Mucosa of descending colon (tissue), 3 donors: Measurements from ENCODE around the gene OSBPL5. TPM values are rescaled to one million over a fixed set of nuclear protein-coding genes. Genes with fewer than 3 reads are reported as not detected.

ENCODE experiments used
- ATAC-seq: fragments of 200-7000 bp; cut with Tn5 transposase; one replicate; pipeline ENCODE4 v1.9.1; 2020; ENCODE audit warnings: mild to moderate bottlenecking, moderate library complexity
- DNase-seq, 3 donors: peaks; one replicate each; pipeline ENCODE4 v3.0.0-alpha.2; 2020
- H3K36me3 ChIP-seq: fragments of 200-600 bp; one replicate; pipeline ENCODE4 v1.8.0; 2021; ENCODE audit warnings: low read depth, mild to moderate bottlenecking
- H3K4me1 ChIP-seq: fragments of 200-600 bp; one replicate; pipeline ENCODE4 v1.8.0; 2021; ENCODE audit warnings: low read depth, mild to moderate bottlenecking
- H3K4me3 ChIP-seq: fragments of 200-600 bp; one replicate; pipeline ENCODE4 v1.8.0; 2021; ENCODE audit warnings: mild to moderate bottlenecking
- H3K9me3 ChIP-seq: fragments of 200-600 bp; one replicate; pipeline ENCODE4 v1.8.0; 2021; ENCODE audit warnings: mild to moderate bottlenecking
- intact Hi-C, 2 donors: fragments of 100-400 bp; cut with DNase I in 1 of 2; cut with micrococcal nuclease in 1 of 2; formaldehyde crosslinking; loops; one replicate each; pipeline versions ENCODE4 v1.11.0 to v1.11.1; 2022; cut with DNase I, micrococcal nuclease
- total RNA-seq, 3 donors: library from RNA; stranded (reverse); fragmentation: NEBNext Ultra II Directional in 2 of 3; extraction: Animal tissue kit (Norgen Biotek cat#: 25700) in 2 of 3; gene quantifications; one replicate each; pipeline versions ENCODE4 v1.2.1 to v1.2.4, GENCODE V29; 2021 to 2023
- TF ChIP-seq, protein P1 (sequence below): fragments of 200-600 bp; IDR thresholded peaks from one replicate; pipeline ENCODE4 v1.8.0; 2022; ENCODE audit warnings: antibody characterized with exemption, mild to moderate bottlenecking
- donor health status: DM: no; HTN: no; CAD: no; lungs with moderate emphysema.
- donor health status: DM: no; HTN: no; CAD: no.
- donor health status: DM: no; HTN: yes; CAD: no.

Gene OSBPL5
- total RNA-seq, 3 donors from 2014 or later, result 43.6 to 64.1 (median 52.4) TPM

DNA sequence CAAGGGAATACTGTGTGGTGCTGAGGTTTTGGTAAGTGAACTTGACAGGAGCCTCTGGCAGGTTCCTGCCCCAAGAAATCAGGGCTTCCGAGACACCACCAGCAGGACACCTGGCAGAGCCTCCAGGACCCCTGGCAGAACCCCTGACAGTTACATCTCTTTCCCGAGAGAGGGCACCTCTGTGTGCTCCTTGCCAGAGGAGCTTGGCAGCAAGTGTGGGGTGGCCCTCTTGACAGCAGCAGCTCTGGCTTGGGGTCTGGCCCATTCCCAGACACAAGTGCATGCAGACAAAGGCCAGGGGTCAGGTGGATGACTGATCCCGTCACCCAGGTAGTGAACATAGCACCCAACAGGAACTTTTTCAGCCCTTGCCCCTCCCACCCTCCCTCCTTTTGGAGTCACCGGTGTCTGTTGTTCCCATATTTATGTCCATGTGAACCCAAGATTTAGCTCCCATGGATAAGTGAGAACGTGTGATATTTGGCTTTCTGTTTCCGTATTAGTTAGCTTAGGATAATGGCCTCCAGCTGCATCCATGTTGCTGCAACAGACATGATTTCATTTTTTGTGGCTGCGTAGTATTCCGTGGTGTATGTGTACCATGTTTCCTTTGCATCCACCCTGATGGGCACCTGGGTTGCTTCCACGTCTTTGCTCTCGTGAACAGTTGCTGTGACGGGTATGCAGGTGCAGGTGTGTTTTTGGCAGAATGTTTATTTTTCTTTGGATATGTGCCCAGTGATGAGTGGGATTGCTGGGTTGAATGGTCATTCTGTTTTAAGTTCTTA is 21.2 kb upstream of the OSBPL5 start:
- TF ChIP-seq, protein P1, sequence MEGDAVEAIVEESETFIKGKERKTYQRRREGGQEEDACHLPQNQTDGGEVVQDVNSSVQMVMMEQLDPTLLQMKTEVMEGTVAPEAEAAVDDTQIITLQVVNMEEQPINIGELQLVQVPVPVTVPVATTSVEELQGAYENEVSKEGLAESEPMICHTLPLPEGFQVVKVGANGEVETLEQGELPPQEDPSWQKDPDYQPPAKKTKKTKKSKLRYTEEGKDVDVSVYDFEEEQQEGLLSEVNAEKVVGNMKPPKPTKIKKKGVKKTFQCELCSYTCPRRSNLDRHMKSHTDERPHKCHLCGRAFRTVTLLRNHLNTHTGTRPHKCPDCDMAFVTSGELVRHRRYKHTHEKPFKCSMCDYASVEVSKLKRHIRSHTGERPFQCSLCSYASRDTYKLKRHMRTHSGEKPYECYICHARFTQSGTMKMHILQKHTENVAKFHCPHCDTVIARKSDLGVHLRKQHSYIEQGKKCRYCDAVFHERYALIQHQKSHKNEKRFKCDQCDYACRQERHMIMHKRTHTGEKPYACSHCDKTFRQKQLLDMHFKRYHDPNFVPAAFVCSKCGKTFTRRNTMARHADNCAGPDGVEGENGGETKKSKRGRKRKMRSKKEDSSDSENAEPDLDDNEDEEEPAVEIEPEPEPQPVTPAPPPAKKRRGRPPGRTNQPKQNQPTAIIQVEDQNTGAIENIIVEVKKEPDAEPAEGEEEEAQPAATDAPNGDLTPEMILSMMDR, result no peak
- ATAC-seq (no peak), DNase-seq (no peak)
- Histone ChIP-seq H3K4me3 (no peak overlapping the region), H3K36me3 (no peaks in the 10 kb centered on the region), H3K4me1 (no peaks in the 10 kb centered on the region), H3K9me3 (no peaks in the 10 kb centered on the region)
- intact Hi-C loops, result no loop called here

DNA sequence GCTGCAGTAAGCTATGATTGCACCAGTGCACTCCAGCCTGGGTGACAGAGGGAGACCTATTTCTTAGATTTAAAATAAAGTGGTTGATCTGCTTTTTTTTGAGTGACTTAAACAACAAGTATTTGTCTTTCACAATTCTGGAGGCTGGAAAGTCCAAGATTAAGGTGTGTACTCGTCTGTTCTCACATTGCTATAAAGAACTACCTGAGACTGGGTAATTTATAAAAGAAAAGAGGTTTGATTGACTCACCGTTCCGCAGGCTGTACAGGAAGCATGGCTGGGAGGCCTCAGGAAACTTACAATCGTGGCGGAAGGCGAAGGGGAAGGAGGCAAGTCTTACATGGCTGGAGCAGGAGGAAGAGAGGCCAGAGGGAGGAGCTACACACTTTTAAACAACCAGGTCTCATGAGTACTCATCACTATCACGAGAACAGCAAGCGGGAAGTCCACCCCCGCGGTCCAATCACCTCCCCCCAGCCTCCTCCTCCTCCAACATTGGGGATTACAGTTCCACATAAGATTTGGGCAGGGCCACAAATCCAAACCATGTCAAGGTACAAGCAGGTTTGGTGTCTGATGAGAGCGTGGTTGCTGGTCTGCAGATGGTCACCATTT is 19.7 kb upstream of the OSBPL5 start:
- intact Hi-C loops, result no loop called here
- Histone ChIP-seq H3K36me3 (no peaks in the 10 kb centered on the region), H3K4me1 (no peaks in the 10 kb centered on the region), H3K9me3 (no peaks in the 10 kb centered on the region), H3K4me3 (no peak overlapping the region)
- TF ChIP-seq, protein P1, result no peak
- DNase-seq (no peak), ATAC-seq (no peak)

DNA sequence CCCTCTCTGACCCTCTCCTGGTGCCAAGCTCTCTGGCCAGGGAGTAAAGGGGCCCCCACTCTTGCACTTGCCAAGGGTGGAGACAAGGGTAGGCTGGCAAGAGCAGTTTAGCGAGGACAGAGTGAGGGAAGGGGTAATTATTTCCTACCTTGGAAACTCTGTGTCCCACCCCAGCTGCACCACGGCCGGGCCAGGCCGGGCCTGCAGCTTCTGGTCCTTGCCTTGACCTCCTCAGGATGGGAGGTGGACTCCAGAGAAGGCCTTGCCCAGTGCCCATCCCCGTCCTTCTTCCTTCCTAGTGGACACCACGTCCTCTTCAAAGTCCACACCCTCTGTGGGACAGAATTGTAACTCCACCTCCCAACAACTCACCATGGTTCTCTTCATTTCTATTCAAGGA is 18.4 kb upstream of the OSBPL5 start:
- DNase-seq, result no peak
- intact Hi-C loops, result no loop called here

DNA sequence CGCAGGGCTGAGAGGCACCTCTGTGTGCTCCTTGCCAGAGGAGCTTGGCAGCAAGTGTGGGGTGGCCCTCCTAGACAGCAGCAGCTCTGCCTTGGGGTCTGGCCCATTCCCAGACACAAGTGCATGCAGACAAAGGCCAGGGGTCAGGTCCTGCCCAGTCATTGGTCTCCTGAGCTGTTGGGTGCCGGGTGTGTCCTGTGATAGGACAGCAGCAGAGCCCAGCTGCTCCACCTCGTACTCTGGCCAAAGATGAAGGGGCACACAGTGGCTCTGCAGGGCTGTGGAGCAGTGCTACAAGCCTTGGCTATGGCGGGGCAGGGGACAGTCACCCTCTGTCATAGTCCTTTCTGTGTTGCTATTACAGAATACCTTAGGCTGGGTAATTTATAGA is 17.3 kb upstream of the OSBPL5 start:
- ATAC-seq (no peak), DNase-seq (no peak)
- Histone ChIP-seq H3K4me3 (no peak overlapping the region), H3K36me3 (no peaks in the 10 kb centered on the region), H3K4me1 (no peaks in the 10 kb centered on the region), H3K9me3 (no peaks in the 10 kb centered on the region)
- TF ChIP-seq, protein P1, result no peak
- intact Hi-C loops, result no loop called here

More for the DNA sequence above, 18.4 kb upstream of the OSBPL5 start:
- H3K36me3 ChIP-seq, result no peaks in the 10 kb centered on the region
- no peaks in the 10 kb centered on the region for H3K9me3 ChIP-seq
- no peak overlapping the region for H3K4me3 ChIP-seq
- ATAC-seq, result no peak
- H3K4me1 ChIP-seq, result no peaks in the 10 kb centered on the region
- TF ChIP-seq, protein P1, result no peak

DNA sequence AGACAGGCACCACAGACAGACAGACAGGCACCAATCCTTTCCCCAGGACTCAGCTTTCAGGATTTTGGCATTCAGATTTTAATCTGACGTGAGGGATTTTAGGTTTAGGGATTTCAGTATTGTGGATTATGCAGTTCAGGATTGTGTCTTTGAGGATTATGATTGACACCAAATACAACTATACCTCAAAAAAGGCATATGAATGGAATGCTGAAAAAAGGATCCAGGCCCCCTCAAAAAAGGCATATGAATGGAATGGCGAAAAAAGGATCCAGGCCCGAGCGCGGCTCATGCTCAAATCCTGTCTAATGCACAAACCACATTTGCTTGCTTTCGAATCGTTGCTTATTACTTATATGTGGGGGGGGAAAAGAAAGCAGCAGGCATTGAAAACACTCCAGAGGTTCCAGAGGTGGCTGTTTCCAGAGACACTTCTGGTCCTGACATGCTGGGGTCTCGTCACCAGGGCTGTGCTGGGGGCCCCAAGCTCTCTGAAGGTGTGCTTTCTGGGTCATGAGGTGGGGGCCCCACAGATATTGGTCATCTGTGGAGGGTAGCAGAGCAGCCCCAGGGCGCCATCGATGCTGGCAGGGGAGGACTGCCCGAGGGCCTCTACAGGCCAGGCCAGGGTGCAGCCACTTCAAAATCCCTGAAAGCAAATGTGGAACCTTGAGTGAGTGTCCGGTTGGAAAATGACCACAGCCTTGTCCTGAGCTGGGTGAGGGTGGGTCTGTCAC is 16.8 kb upstream of the OSBPL5 start:
- Histone ChIP-seq H3K9me3 (no peaks in the 10 kb centered on the region), H3K4me3 (no peak overlapping the region), H3K36me3 (no peaks in the 10 kb centered on the region), H3K4me1 (no peaks in the 10 kb centered on the region)
- intact Hi-C loops, result no loop called here
- TF ChIP-seq, protein P1, result no peak
- no peak for DNase-seq
- ATAC-seq, result no peak
